ENCODE results near the gene AMN. TPM values are rescaled to one million over a fixed set of nuclear protein-coding genes. Genes with fewer than 3 reads are reported as not detected.
"Not testable (repeated sequence)": the region's sequence is repeated elsewhere in the genome, so short reads cannot be mapped to it uniquely, and the experiment has no call there.

AMN gene
- total RNA-seq, 2 donors from 2014 or later: 1.9 to 3.2 TPM

DNA sequence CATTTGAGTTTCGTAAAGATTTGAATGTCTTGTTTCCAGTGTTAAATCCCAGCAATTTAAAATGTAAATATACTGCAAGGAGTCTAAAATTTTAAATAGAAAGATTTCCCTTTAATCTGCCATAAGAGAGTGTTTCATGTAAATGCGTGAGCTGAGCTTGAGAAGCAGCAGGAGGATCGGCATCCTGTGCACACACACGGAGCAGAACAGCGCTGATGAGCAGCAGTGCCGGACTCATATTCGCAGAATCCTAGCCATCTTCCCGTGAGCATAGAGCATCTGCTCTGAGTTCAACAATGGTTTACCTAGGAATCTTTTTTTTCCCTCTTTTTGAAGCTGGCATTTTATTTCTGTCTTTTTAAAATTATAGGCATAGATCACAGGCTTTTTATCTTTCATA is 29.8 kb upstream of the AMN start:
- no peak for TF ChIP-seq CTCF (conservative IDR thresholded peaks at IDR 0.05)
- no peaks in the 10 kb centered on the region for H3K4me1 ChIP-seq (ENCODE audit: control insufficient read depth, insufficient read depth, low read length)
- WGBS, 2 experiments (ENCODE audit: insufficient coverage in 1 of 2, insufficient read length in 1 of 2): 92 to 98% methylated on average over 7 to 8 of the region's 8 CpGs
- no peak overlapping the region for H3K9ac ChIP-seq (ENCODE audit: extremely low read depth, low read length, poor library complexity, severe bottlenecking)
- H3K4me3 ChIP-seq (ENCODE audit: low read length): no peak overlapping the region
- H3K9me3 ChIP-seq (ENCODE audit: control insufficient read depth, low read length): no peaks in the 10 kb centered on the region
- H3K36me3 ChIP-seq (ENCODE audit: control insufficient read depth, insufficient read depth, low read length): no peaks in the 10 kb centered on the region
- no peak overlapping the region for H3K4me3 Mint-ChIP-seq
- H3K9me3 Mint-ChIP-seq: no peaks in the 10 kb centered on the region
- H3K27ac Mint-ChIP-seq: no peak overlapping the region
- H3K36me3 Mint-ChIP-seq (ENCODE audit: low read depth): peaks cover 12% of the 10 kb centered on the region
- H3K4me1 Mint-ChIP-seq: no peaks in the 10 kb centered on the region
- H3K27me3 Mint-ChIP-seq (ENCODE audit: insufficient read depth): no peaks in the 10 kb centered on the region
- no peak overlapping the region for H3K27ac ChIP-seq (ENCODE audit: low read depth, low read length)
- DNase-seq: no peak
- H3K27me3 ChIP-seq (ENCODE audit: control insufficient read depth, insufficient read depth, low read length, poor library complexity, severe bottlenecking): no peaks in the 10 kb centered on the region

GRCh38 chr14:102893452-102893851 is 29.0 kb upstream of the AMN start:
- WGBS, 2 experiments (ENCODE audit: insufficient coverage in 1 of 2, insufficient read length in 1 of 2): 95 to 100% methylated on average over 7 to 9 of the region's 9 CpGs
- H3K4me3 ChIP-seq (ENCODE audit: low read length): no peak overlapping the region
- H3K27ac Mint-ChIP-seq: no peak overlapping the region
- H3K9ac ChIP-seq (ENCODE audit: extremely low read depth, low read length, poor library complexity, severe bottlenecking): no peak overlapping the region
- no peaks in the 10 kb centered on the region for H3K9me3 ChIP-seq (ENCODE audit: control insufficient read depth, low read length)
- DNase-seq: no peak
- H3K27ac ChIP-seq (ENCODE audit: low read depth, low read length): no peak overlapping the region
- no peaks in the 10 kb centered on the region for H3K4me1 Mint-ChIP-seq
- no peaks in the 10 kb centered on the region for H3K9me3 Mint-ChIP-seq
- H3K27me3 Mint-ChIP-seq (ENCODE audit: insufficient read depth): no peaks in the 10 kb centered on the region
- H3K4me3 Mint-ChIP-seq: no peak overlapping the region
- H3K4me1 ChIP-seq (ENCODE audit: control insufficient read depth, insufficient read depth, low read length): no peaks in the 10 kb centered on the region
- TF ChIP-seq CTCF (conservative IDR thresholded peaks at IDR 0.05): no peak
- no peaks in the 10 kb centered on the region for H3K36me3 ChIP-seq (ENCODE audit: control insufficient read depth, insufficient read depth, low read length)
- H3K27me3 ChIP-seq (ENCODE audit: control insufficient read depth, insufficient read depth, low read length, poor library complexity, severe bottlenecking): no peaks in the 10 kb centered on the region
- H3K36me3 Mint-ChIP-seq (ENCODE audit: low read depth): peaks cover 9% of the 10 kb centered on the region

GRCh38 chr14:102896735-102897134 is 25.7 kb upstream of the AMN start:
- H3K27ac ChIP-seq (ENCODE audit: low read depth, low read length); H3K27me3 Mint-ChIP-seq (ENCODE audit: insufficient read depth); H3K36me3 ChIP-seq (ENCODE audit: control insufficient read depth, insufficient read depth, low read length); H3K4me1 ChIP-seq (ENCODE audit: control insufficient read depth, insufficient read depth, low read length); H3K4me3 Mint-ChIP-seq; H3K4me1 Mint-ChIP-seq; H3K27me3 ChIP-seq (ENCODE audit: control insufficient read depth, insufficient read depth, low read length, poor library complexity, severe bottlenecking); DNase-seq; H3K9me3 ChIP-seq (ENCODE audit: control insufficient read depth, low read length); H3K9ac ChIP-seq (ENCODE audit: extremely low read depth, low read length, poor library complexity, severe bottlenecking); H3K9me3 Mint-ChIP-seq; H3K27ac Mint-ChIP-seq; H3K4me3 ChIP-seq (ENCODE audit: low read length): not testable (repeated sequence)
- H3K36me3 Mint-ChIP-seq (ENCODE audit: low read depth): peaks cover 13% of the 10 kb centered on the region

- Mint-ChIP-seq H3K4me3 (no peak overlapping the region), H3K9me3 (no peaks in the 10 kb centered on the region), H3K27me3 (ENCODE audit: insufficient read depth) (no peaks in the 10 kb centered on the region), H3K36me3 (ENCODE audit: low read depth) (peaks cover 9% of the 10 kb centered on the region), H3K27ac (no peak overlapping the region), H3K4me1 (peaks cover under 1% of the 10 kb centered on the region)
- Histone ChIP-seq H3K36me3 (ENCODE audit: control insufficient read depth, insufficient read depth, low read length) (no peaks in the 10 kb centered on the region), H3K4me1 (ENCODE audit: control insufficient read depth, insufficient read depth, low read length) (no peaks in the 10 kb centered on the region), H3K9ac (ENCODE audit: extremely low read depth, low read length, poor library complexity, severe bottlenecking) (no peak overlapping the region), H3K4me3 (ENCODE audit: low read length) (no peak overlapping the region), H3K9me3 (ENCODE audit: control insufficient read depth, low read length) (no peaks in the 10 kb centered on the region), H3K27ac (ENCODE audit: low read depth, low read length) (no peak overlapping the region), H3K27me3 (ENCODE audit: control insufficient read depth, insufficient read depth, low read length, poor library complexity, severe bottlenecking) (no peaks in the 10 kb centered on the region)
- 93 to 97% methylated on average over 10 to 14 of the region's 14 CpGs for WGBS, 2 experiments (ENCODE audit: insufficient coverage in 1 of 2, insufficient read length in 1 of 2)
- no peak for TF ChIP-seq CTCF (conservative IDR thresholded peaks at IDR 0.05)
- DNase-seq: no peak
These were observed 25.0 kb upstream of the AMN start for GRCh38 chr14:102897299-102898027.
